ENCODE data around the gene CTTNBP2NL.

Gene CTTNBP2NL

GRCh38 chr1:112502826-112503225, 106.8 kb downstream of the CTTNBP2NL start:
- Histone ChIP-seq H3K4me1 (ENCODE audit: control insufficient read depth, insufficient read depth, low read length) (peaks cover 18% of the 10 kb centered on the region), H3K36me3 (ENCODE audit: insufficient read depth, low read length) (no peaks in the 10 kb centered on the region), H3K9ac (ENCODE audit: low read depth, low read length) (peak overlapping the region; percentile 79), H3K4me2 (ENCODE audit: low read length) (peak overlapping the region; percentile 96), H3K9me3 (replicated peaks; ENCODE audit: low read length) (no peaks in the 10 kb centered on the region), H3K4me3 (ENCODE audit: low read length) (no peak overlapping the region), H3K27me3 (ENCODE audit: control insufficient read depth, insufficient read depth, low read length) (peaks cover 18% of the 10 kb centered on the region)

DNA sequence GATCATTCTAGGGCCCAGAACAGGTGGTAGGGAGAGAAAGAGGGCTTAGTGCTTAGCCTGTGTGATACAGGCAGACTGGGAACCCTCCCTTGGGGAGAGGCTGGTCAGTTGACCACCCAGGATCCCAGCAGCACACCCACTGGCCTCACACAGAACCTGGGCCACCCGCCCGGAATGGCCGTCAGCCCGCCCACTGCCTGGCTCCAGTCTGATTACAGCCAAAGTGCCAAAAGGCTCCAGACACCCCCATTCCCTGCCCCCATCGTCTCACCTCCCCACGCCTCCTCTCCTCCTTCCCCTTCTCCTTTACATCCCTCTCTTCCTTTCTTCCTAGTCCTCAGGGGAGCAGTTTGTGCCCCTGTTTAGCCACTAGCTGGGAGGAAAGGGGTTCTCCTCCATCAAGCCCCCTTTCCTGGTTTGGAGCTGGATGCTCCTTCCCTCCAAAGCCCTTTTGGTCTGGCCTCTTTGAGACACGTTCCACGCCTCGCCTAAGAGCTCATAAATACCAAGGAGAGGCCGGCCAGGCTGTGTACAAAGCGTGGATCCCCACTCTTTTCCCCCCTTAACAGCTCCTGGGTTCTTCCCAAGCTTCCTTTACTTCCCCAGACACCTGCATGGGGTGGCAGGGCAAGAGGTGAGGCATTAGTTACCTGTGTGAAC, 108.1 kb downstream of the CTTNBP2NL start:
- peaks cover 30% of the 10 kb centered on the region for H3K4me1 ChIP-seq (ENCODE audit: control insufficient read depth, insufficient read depth, low read length)
- H3K36me3 ChIP-seq (ENCODE audit: insufficient read depth, low read length) = no peaks in the 10 kb centered on the region
- H3K4me2 ChIP-seq (ENCODE audit: low read length) = no peak overlapping the region
- no peaks in the 10 kb centered on the region for H3K9me3 ChIP-seq (replicated peaks; ENCODE audit: low read length)
- H3K9ac ChIP-seq (ENCODE audit: low read depth, low read length) = no peak overlapping the region
- no peak overlapping the region for H3K4me3 ChIP-seq (ENCODE audit: low read length)
- H3K27me3 ChIP-seq (ENCODE audit: control insufficient read depth, insufficient read depth, low read length) = peaks cover 31% of the 10 kb centered on the region

DNA sequence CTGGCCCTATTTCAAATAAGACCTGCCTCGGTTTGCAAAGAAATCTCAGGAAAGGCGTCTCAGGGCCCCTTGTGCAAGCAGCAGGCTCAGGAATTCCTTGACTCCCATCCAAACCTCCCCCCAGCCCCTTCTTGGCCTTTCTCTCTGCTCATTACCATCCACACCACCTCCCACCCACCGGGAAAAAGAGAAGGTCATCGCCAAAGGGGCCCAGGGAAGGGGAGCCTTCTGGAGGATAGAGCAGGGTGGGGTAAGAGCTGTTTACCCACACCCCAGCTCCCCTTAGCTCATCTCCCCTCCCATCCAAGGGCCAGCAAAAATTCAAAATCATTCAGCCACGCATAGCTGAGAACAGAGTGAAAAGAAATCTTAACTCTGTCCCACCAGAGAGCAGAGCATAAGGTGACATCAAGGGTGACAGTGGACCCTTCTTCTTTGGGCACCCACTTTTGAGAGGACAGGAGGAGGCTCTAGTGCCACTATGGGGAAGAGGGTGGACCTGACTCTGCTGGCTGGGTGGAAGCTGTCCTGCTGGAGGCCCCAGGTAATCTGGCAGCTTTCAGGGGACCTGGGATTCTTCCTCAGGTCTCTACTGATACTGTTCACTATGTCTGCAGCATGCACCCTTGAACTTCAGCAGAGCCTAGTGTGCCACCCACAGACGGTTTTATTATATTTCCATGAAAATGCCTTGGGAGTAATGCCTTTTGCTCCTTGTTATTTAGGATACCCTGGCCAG, 108.8 kb downstream of the CTTNBP2NL start:
- no peaks in the 10 kb centered on the region for H3K36me3 ChIP-seq (ENCODE audit: insufficient read depth, low read length)
- peaks cover 30% of the 10 kb centered on the region for H3K4me1 ChIP-seq (ENCODE audit: control insufficient read depth, insufficient read depth, low read length)
- H3K4me2 ChIP-seq (ENCODE audit: low read length) = no peak overlapping the region
- no peaks in the 10 kb centered on the region for H3K9me3 ChIP-seq (replicated peaks; ENCODE audit: low read length)
- peaks cover 37% of the 10 kb centered on the region for H3K27me3 ChIP-seq (ENCODE audit: control insufficient read depth, insufficient read depth, low read length)
- H3K4me3 ChIP-seq (ENCODE audit: low read length) = no peak overlapping the region
- H3K9ac ChIP-seq (ENCODE audit: low read depth, low read length) = no peak overlapping the region

DNA sequence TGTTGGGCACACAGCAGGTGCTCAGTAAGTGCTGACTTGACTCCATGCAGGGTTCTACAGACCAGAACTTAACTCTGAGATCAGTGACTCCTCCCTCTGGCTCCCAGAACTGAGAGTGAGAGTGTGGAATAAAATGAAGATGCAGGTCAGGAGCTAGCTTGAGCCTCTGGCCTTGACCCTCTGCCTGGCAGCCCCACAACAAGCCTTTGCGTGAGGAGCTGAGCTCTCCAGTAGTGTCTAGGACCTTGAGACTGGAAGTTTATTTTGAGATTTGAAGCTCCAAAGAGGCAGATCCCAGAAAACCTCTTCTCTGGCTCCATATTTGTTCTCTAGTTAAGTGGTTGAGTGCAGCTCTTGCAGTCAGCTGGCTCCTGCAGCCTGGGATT, 109.4 kb downstream of the CTTNBP2NL start:
- peaks cover 30% of the 10 kb centered on the region for H3K4me1 ChIP-seq (ENCODE audit: control insufficient read depth, insufficient read depth, low read length)
- no peak overlapping the region for H3K9ac ChIP-seq (ENCODE audit: low read depth, low read length)
- no peaks in the 10 kb centered on the region for H3K36me3 ChIP-seq (ENCODE audit: insufficient read depth, low read length)
- peaks cover 43% of the 10 kb centered on the region for H3K27me3 ChIP-seq (ENCODE audit: control insufficient read depth, insufficient read depth, low read length)
- H3K4me3 ChIP-seq (ENCODE audit: low read length) = no peak overlapping the region
- H3K9me3 ChIP-seq (replicated peaks; ENCODE audit: low read length) = no peaks in the 10 kb centered on the region
- no peak overlapping the region for H3K4me2 ChIP-seq (ENCODE audit: low read length)

- Histone ChIP-seq H3K9ac (ENCODE audit: low read depth, low read length) (no peak overlapping the region), H3K4me3 (ENCODE audit: low read length) (no peak overlapping the region), H3K9me3 (replicated peaks; ENCODE audit: low read length) (no peaks in the 10 kb centered on the region), H3K4me1 (ENCODE audit: control insufficient read depth, insufficient read depth, low read length) (peaks cover 30% of the 10 kb centered on the region), H3K27me3 (ENCODE audit: control insufficient read depth, insufficient read depth, low read length) (peaks cover 44% of the 10 kb centered on the region), H3K4me2 (ENCODE audit: low read length) (no peak overlapping the region), H3K36me3 (ENCODE audit: insufficient read depth, low read length) (no peaks in the 10 kb centered on the region)
Measured at GRCh38 chr1:112505878-112506277, 109.9 kb downstream of the CTTNBP2NL start.

- Histone ChIP-seq H3K9me3 (replicated peaks; ENCODE audit: low read length) (no peaks in the 10 kb centered on the region), H3K9ac (ENCODE audit: low read depth, low read length) (no peak overlapping the region), H3K27me3 (ENCODE audit: control insufficient read depth, insufficient read depth, low read length) (peaks cover 44% of the 10 kb centered on the region), H3K4me2 (ENCODE audit: low read length) (no peak overlapping the region), H3K4me1 (ENCODE audit: control insufficient read depth, insufficient read depth, low read length) (peaks cover 30% of the 10 kb centered on the region), H3K4me3 (ENCODE audit: low read length) (no peak overlapping the region), H3K36me3 (ENCODE audit: insufficient read depth, low read length) (no peaks in the 10 kb centered on the region)
Measured at GRCh38 chr1:112506306-112506705, 110.3 kb downstream of the CTTNBP2NL start.

DNA sequence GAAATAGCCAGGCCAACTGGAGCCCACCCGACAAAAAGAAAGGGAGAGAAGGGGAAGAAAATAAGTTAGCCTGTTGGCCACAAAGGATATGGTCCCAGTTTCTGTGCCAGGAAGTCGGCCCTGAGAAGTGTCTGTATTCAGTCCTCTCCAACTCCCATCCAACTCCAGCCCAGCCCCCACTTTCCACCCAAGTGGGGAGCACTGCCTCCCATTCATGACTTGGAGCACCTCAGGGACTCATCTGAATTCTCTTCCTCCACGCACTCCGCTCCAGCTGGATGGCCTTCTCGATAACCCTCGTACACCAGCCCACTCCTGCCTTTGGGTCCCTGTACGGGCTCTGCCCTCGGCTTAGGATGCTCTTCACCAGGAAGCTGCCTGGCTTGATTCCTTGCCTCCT, 110.7 kb downstream of the CTTNBP2NL start:
- peaks cover 26% of the 10 kb centered on the region for H3K4me1 ChIP-seq (ENCODE audit: control insufficient read depth, insufficient read depth, low read length)
- H3K9ac ChIP-seq (ENCODE audit: low read depth, low read length) = no peak overlapping the region
- peaks cover 44% of the 10 kb centered on the region for H3K27me3 ChIP-seq (ENCODE audit: control insufficient read depth, insufficient read depth, low read length)
- H3K4me3 ChIP-seq (ENCODE audit: low read length) = no peak overlapping the region
- no peaks in the 10 kb centered on the region for H3K36me3 ChIP-seq (ENCODE audit: insufficient read depth, low read length)
- no peaks in the 10 kb centered on the region for H3K9me3 ChIP-seq (replicated peaks; ENCODE audit: low read length)
- H3K4me2 ChIP-seq (ENCODE audit: low read length) = no peak overlapping the region

- H3K9me3 ChIP-seq (replicated peaks; ENCODE audit: low read length) = no peaks in the 10 kb centered on the region
- H3K27me3 ChIP-seq (ENCODE audit: control insufficient read depth, insufficient read depth, low read length) = peaks cover 44% of the 10 kb centered on the region
- H3K9ac ChIP-seq (ENCODE audit: low read depth, low read length) = no peak overlapping the region
- H3K4me3 ChIP-seq (ENCODE audit: low read length) = no peak overlapping the region
- peak overlapping the region; percentile 84 for H3K4me2 ChIP-seq (ENCODE audit: low read length)
- H3K4me1 ChIP-seq (ENCODE audit: control insufficient read depth, insufficient read depth, low read length) = peaks cover 22% of the 10 kb centered on the region
- H3K36me3 ChIP-seq (ENCODE audit: insufficient read depth, low read length) = no peaks in the 10 kb centered on the region
Measured at GRCh38 chr1:112507336-112507735, 111.3 kb downstream of the CTTNBP2NL start.

- Histone ChIP-seq H3K4me1 (ENCODE audit: control insufficient read depth, insufficient read depth, low read length) (peaks cover 19% of the 10 kb centered on the region), H3K27me3 (ENCODE audit: control insufficient read depth, insufficient read depth, low read length) (peaks cover 44% of the 10 kb centered on the region), H3K4me2 (ENCODE audit: low read length) (peak overlapping the region; percentile 84), H3K9me3 (replicated peaks; ENCODE audit: low read length) (no peaks in the 10 kb centered on the region), H3K36me3 (ENCODE audit: insufficient read depth, low read length) (no peaks in the 10 kb centered on the region), H3K9ac (ENCODE audit: low read depth, low read length) (peak overlapping the region; percentile 44), H3K4me3 (ENCODE audit: low read length) (peak overlapping the region; percentile 76)
Measured at GRCh38 chr1:112507921-112508277, 111.9 kb downstream of the CTTNBP2NL start.

GRCh38 chr1:112508278-112509004, 112.4 kb downstream of the CTTNBP2NL start, which contains the start of gene WNT2B:
WNT2B (plus strand) TSS chr1:112508965; CDS start chr1:112509263, 298 bp downstream.
- Histone ChIP-seq H3K4me3 (ENCODE audit: low read length) (peak within 1 kb of the TSS; percentile 76), H3K36me3 (ENCODE audit: insufficient read depth, low read length) (no peaks in the 10 kb centered on the region), H3K4me2 (ENCODE audit: low read length) (peak within 1 kb of the TSS; percentile 84), H3K9ac (ENCODE audit: low read depth, low read length) (peak within 1 kb of the TSS; percentile 44), H3K9me3 (replicated peaks; ENCODE audit: low read length) (no peaks in the 10 kb centered on the region), H3K4me1 (ENCODE audit: control insufficient read depth, insufficient read depth, low read length) (peaks cover 20% of the 10 kb centered on the region), H3K27me3 (ENCODE audit: control insufficient read depth, insufficient read depth, low read length) (peaks cover 43% of the 10 kb centered on the region)

- H3K4me3 ChIP-seq (ENCODE audit: low read length) = peak overlapping the region; percentile 76
- H3K4me2 ChIP-seq (ENCODE audit: low read length) = peak overlapping the region; percentile 84
- peak overlapping the region; percentile 44 for H3K9ac ChIP-seq (ENCODE audit: low read depth, low read length)
- peaks cover 38% of the 10 kb centered on the region for H3K27me3 ChIP-seq (ENCODE audit: control insufficient read depth, insufficient read depth, low read length)
- no peaks in the 10 kb centered on the region for H3K36me3 ChIP-seq (ENCODE audit: insufficient read depth, low read length)
- peaks cover 20% of the 10 kb centered on the region for H3K4me1 ChIP-seq (ENCODE audit: control insufficient read depth, insufficient read depth, low read length)
- no peaks in the 10 kb centered on the region for H3K9me3 ChIP-seq (replicated peaks; ENCODE audit: low read length)
Measured at GRCh38 chr1:112509005-112509659, 113.1 kb downstream of the CTTNBP2NL start.

All from skeletal muscle satellite cell (primary cell).